Umbilical cord (tissue), 2 donors: ENCODE data around the gene KIAA1217. TPM values are rescaled to one million over a fixed set of nuclear protein-coding genes. Genes with fewer than 3 reads are reported as not detected.

Experiments used
- DNase-seq: peaks from one replicate; pipeline ENCODE4 v3.0.0-alpha.2; 2015; ENCODE audit warnings: low spot score
- total RNA-seq: library from RNA; depleted of rRNA; stranded (reverse); fragments of >200 nt; gene quantifications from one replicate; pipeline ENCODE4 v1.2.3, GENCODE V29; 2014; ENCODE audit warnings: low replicate concordance; ENCODE audit not compliant: insufficient read depth

The KIAA1217 gene
- total RNA-seq, 1 donor from 2014 or later: 32.0 TPM

- no peak for DNase-seq
Measured at GRCh38 chr10:24575481-24576002, 366.6 kb downstream of the KIAA1217 start.

GRCh38 chr10:24579448-24579847, 370.5 kb downstream of the KIAA1217 start:
- no peak for DNase-seq

DNA sequence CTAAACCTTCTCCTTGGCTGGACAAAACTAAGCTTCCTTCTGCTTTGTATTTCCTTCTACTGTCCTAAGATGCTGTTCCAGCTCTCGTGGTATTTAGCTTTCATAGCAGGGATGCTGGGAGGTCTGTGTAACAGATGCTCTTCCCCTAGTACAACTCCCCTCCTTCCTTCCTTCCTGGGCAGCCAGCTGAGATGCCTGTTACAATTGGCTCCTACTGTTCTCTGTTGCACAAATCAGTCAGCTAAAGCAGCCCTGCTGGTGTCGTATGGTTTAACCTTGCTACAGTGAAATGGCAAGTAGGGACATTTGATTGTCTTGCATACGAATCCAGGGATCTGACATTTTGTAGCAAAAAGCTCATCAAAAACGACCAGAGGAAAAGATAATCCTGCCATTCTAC, 371.0 kb downstream of the KIAA1217 start:
- no peak for DNase-seq

GRCh38 chr10:24589265-24589664, 380.3 kb downstream of the KIAA1217 start:
- DNase-seq: no peak

DNA sequence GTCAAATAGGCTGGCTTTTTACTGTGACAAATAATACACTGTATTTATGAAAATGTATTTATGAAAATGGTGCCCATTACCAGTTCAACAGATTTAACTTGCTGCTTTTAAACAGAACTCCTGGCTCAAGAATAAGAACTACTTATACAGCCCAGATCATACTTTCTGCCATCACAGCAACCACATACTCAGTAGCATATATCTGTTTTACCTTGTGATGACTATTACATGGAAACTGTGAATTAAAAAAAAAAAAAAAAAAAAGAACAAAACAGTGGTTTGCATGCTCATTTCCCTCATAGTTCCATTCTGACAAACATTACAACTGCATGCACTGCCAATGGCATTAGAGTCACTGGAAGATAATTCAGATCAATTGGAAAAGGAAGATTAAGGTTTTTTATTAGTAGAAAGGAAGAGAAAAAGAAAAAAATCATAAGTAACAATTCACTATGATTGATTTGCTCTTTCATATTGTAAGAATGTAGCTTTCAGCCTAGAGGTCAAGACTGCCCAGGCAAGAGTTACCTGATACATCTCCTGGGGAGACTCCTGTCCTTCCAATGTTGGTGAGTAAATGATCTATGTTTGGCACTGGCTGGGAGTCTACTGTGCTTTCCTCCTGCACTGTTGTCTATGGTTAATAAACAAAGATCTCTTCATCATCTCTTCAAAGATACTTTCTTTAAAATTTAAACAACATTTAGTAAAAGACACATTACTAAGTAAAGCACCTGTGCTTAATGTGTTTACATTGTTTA, 381.9 kb downstream of the KIAA1217 start:
- no peak for DNase-seq

- no peak for DNase-seq
Measured at GRCh38 chr10:24596217-24596930, 387.4 kb downstream of the KIAA1217 start.

DNA sequence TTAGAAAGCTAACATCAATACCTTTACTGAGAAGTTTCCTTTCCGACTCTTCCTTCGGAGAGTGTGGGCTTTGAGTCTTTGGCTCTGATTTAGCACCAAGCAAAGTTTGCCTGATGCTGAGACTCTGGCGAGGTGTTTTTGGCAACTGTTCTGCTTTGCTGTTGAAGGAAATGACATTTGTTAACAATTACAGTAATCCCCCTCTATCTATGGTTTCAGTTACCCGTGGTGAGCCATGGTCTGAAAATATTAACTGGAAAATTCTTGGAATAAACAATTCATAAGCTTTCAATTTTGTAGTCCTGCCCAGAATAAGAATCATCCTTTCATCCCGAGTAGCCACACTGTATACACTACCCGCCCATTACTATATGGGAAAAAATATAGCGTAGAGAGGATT, 388.5 kb downstream of the KIAA1217 start:
- no peak for DNase-seq
